Right cardiac atrium (tissue), 5 donors: ENCODE data around the gene TEX30. TPM values are rescaled to one million over a fixed set of nuclear protein-coding genes. Genes with fewer than 3 reads are reported as not detected.
"Not testable (repeated sequence)": the region's sequence is repeated elsewhere in the genome, so short reads cannot be mapped to it uniquely, and the experiment has no call there.

Experiments
- ATAC-seq, 2 donors: fragments of 200-7000 bp; cut with Tn5 transposase; one replicate each; pipeline versions ENCODE4 v1.8.0 to v1.9.1; 2020; ENCODE audit warnings: moderate library complexity in 2 of 2, mild to moderate bottlenecking in 1 of 2
- DNase-seq, 3 donors: peaks; one replicate each; pipeline ENCODE4 v3.0.0-alpha.2; 2020
- H3K27ac ChIP-seq: one replicate; pipeline ENCODE4 v1.5.1; 2013; ENCODE audit warnings: mild to moderate bottlenecking, low read length, control low read depth, moderate library complexity
- H3K27me3 ChIP-seq: one replicate; pipeline ENCODE4 v1.6.1; 2013; ENCODE audit not compliant: control insufficient read depth, insufficient read depth
- H3K4me1 ChIP-seq: one replicate; pipeline ENCODE4 v1.6.1; 2013; ENCODE audit warnings: low read length; ENCODE audit not compliant: control insufficient read depth, insufficient read depth
- H3K4me3 ChIP-seq: one replicate; pipeline ENCODE4 v1.5.1; 2013; ENCODE audit warnings: low read length, control low read depth
- H3K9me3 ChIP-seq: one replicate; pipeline ENCODE4 v1.6.1; 2013; ENCODE audit warnings: low read length; ENCODE audit not compliant: control insufficient read depth
- WGBS: extraction: QIAGEN DNeasy Blood & Tissue Kit; methylation state at CpG from one replicate; pipeline ENCODE4 v1.1.7; 2013; 5-methylcytosine and 5-hydroxymethylcytosine counted together
- intact Hi-C, 4 donors: fragments of 100-400 bp; cut with DNase I; formaldehyde crosslinking; loops; one replicate each; pipeline versions ENCODE4 v1.11.0 to v1.14.0; 2022 to 2023
- polyA plus RNA-seq: library from polyadenylated mRNA; stranded (reverse); fragments of 200-250 nt; gene quantifications from one replicate; pipeline ENCODE4 v1.2.3, GENCODE V29; 2013
- total RNA-seq, 4 donors: library from RNA; stranded (reverse); fragmentation: NEBNext Ultra II Directional; extraction: Animal tissue kit (Norgen Biotek cat#: 25700); gene quantifications; one replicate each; pipeline ENCODE4 v1.2.1, GENCODE V29; 2021
- donor health status: healthy with polysubstance abuse.
- donor health status: DM: no; HTN: yes; CAD: no.
- donor health status: DM: no; HTN: no; CAD: no.
- donor health status: DM: no; HTN: yes; CAD: no; lungs with severe emphysema.
- donor health status: DM: yes; HTN: yes; CAD: no.

TEX30 gene
- total and polyA plus RNA-seq, 5 donors: 7.4 to 13.7 (median 9.6) TPM

DNA sequence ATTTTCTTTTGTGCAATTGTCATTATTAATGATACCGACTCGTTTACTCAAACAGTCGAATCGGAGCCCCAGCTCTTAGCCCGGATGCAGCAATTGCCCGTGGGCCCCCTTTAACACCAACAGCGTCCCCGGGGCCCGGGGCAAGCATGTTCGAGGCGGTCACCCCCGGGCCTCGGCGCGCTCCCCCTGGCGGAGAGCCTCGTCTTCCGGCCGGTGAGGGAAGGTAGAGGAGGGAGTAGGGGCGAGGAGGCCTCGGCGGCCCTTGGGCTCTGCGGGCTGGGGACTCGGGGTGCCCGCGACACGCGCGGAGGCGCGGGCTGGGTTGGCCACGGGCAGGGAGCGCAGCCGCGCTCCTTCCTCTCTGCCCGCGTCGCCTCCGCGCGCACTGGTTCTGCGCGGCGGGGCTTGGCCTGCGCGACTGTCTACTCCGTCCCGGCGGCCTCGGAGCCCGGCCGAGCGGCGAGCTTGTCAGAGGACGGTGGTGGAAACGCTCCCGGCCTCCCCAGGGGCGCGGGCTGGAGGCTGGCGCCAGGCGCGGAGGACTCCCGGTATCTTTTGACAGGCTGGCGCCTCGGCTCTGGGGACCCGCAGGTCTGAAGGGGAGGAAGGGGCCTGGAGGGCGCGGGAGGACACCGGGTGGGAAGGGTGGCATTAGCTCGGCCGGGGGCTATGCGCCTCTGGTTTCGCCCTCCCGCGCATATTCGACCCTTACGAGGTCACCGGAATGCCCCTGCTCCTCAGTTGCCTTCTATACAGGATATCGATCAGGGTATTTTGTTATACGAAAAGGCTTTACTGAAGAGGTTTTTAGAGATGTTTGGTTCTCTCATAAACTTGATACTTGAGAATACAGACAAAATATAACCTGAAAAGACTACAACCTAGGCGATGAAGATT lies 26.8 kb upstream of the TEX30 start:
- peak; percentile 85 to 95 (median 94) for DNase-seq
- H3K27ac ChIP-seq: peak overlapping the region; percentile 91
- WGBS: 2% methylated on average over 81 of the region's 81 CpGs
- H3K4me3 ChIP-seq: peak overlapping the region; percentile 54
- H3K27me3 ChIP-seq: no peaks in the 10 kb centered on the region
- H3K4me1 ChIP-seq: peaks cover 2% of the 10 kb centered on the region
- H3K9me3 ChIP-seq: no peaks in the 10 kb centered on the region
- ATAC-seq: peak; percentile 89 to 90
- intact Hi-C loops: no loop called here

- ATAC-seq: peak; percentile 52 to 54
- intact Hi-C loops: no loop called here
- DNase-seq: peak; percentile 58 to 83 (median 80)
These were observed 26.0 kb upstream of the TEX30 start for GRCh38 chr13:102799426-102800144.

DNA sequence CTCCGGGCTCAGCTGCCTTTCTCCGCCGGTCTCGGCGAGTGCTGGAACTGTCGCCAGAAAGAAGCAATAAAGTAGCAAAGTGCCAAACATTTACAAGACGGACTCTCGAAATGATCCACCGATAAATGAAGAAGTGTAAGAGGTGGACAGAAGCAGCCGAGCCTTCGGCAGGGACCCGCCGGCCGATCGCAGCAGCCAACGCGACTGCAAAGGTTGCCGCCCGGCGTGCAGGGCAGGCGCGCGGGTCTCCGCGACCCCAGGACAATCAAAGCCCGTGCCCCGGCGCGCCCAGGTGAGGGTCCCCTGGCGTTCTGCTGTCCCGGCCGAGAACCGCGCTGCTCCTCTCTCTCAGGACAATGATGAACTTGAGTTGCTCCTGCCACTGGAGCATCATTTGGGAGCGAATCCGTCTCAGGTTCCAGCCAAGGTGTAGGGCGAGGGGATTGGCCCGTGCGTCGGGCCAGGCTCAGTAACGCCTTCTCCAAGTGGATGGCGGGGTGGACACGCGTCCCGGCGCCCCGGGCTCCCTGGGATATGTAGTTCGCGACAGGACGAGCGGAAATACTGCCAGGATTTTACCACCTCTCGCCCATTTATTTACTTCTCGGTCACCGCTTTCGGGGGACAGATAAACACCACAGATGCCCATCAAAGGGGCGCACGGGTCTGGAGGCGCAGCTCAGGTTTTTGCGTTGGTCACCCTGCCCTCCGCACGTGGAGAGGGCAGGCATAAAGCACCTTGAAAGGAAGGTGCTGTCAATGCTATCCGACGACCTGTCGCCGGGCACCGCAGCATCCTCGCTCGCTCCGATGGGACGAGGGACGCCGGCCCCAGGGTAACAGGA lies 25.2 kb upstream of the TEX30 start, which contains the start of the genes BIVM and POGLUT2:
Gene BIVM, plus strand, starts transcription at position 539 of the 845 bp plus-strand sequence. CDS start 8,149 bp downstream, outside the sequence.
Gene POGLUT2, minus strand, starts transcription at position 396 of the 845 bp plus-strand sequence. Its CDS starts 306 bp downstream, at position 90.
- DNase-seq (peak; percentile 92 to 96 (median 95)), ATAC-seq (peak; percentile 97)
- no peaks in the 10 kb centered on the region for H3K9me3 ChIP-seq
- WGBS: under 1% methylated on average over 72 of the region's 72 CpGs
- peak within 1 kb of the TSS; percentile 54 for H3K4me3 ChIP-seq
- H3K27me3 ChIP-seq: no peaks in the 10 kb centered on the region
- H3K4me1 ChIP-seq: peaks cover 2% of the 10 kb centered on the region
- intact Hi-C loops: no loop called here
- peak within 1 kb of the TSS; percentile 91 for H3K27ac ChIP-seq

More at GRCh38 chr13:102799426-102800144, 26.0 kb upstream of the TEX30 start:
- Histone ChIP-seq H3K4me1 (peaks cover 2% of the 10 kb centered on the region), H3K9me3 (no peaks in the 10 kb centered on the region), H3K27me3 (no peaks in the 10 kb centered on the region), H3K4me3 (peak overlapping the region; percentile 54), H3K27ac (peak overlapping the region; percentile 91)
- under 1% methylated on average over 69 of the region's 69 CpGs for WGBS

DNA sequence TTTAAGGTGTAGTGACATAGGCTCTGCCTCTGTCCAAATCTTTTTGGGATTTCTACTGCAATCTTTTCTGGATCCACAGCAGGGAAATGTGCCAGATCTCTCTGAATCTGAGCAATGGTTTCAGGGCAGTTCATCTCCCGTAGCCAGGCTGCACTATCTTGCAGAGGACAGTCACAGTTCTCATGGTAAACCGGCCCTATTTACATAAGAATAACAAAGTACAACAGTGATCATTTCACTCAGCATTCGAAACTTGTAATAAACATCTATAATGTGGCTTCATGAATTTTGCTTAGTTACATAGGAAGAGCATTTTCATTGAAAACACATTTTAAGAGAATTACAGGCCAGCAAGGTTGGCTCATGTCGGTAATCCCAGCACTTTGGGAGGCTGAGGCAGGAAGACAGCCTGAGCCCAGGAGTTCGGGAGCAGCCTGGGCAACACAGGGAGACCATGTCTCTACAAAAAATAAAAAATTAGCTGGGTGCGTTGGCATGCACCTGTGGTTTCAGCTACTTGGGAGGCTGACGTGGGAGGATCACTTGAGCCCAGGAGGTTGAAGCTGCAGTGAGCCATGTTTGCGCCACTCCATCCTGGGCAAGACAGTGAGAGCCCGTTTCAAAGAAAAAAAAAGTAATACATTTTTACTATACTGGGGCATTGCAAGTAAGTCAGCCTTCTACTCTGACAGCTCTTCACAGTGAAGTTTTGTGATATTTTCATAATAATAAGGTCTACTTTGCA lies 20.2 kb upstream of the TEX30 start:
- no peak for ATAC-seq
- WGBS: 89% methylated on average over 9 of the region's 9 CpGs
- DNase-seq: no peak
- no peaks in the 10 kb centered on the region for H3K4me1 ChIP-seq
- H3K9me3 ChIP-seq: no peaks in the 10 kb centered on the region
- intact Hi-C loops: no loop called here
- H3K27ac ChIP-seq: no peak overlapping the region
- H3K4me3 ChIP-seq: no peak overlapping the region
- no peaks in the 10 kb centered on the region for H3K27me3 ChIP-seq

- ATAC-seq: no peak
- WGBS: 50% methylated on average over 1 of the region's 1 CpG
- no peak overlapping the region for H3K4me3 ChIP-seq
- H3K27ac ChIP-seq: no peak overlapping the region
- no peaks in the 10 kb centered on the region for H3K4me1 ChIP-seq
- H3K9me3 ChIP-seq: no peaks in the 10 kb centered on the region
- no peak for DNase-seq
- H3K27me3 ChIP-seq: no peaks in the 10 kb centered on the region
- intact Hi-C loops: no loop called here
These were observed 18.8 kb upstream of the TEX30 start for GRCh38 chr13:102792396-102792795.

GRCh38 chr13:102788683-102789082 lies 15.1 kb upstream of the TEX30 start:
- intact Hi-C loops: no loop called here
- 96% methylated on average over 8 of the region's 8 CpGs for WGBS

DNA sequence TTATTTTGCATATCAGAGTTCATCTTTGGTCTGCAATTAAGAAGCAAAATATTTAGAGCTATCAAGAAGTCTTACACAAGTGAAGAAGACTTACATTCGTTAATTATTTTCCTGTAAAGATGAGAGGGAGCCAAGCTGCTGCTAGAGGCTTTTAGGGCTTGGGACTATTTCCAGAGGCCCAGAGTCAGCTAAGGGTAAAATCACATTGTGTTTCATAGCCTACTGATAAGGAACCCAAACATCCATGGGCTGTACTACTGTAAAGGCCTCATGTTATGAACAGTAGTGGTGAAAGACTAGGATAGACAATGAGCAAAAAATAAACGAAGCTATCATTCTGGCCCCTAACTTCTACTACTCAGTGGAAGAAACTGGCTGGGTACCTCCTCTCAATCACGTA lies 10.9 kb upstream of the TEX30 start:
- no peak overlapping the region for H3K4me3 ChIP-seq
- no peaks in the 10 kb centered on the region for H3K9me3 ChIP-seq
- no peaks in the 10 kb centered on the region for H3K4me1 ChIP-seq
- H3K27ac ChIP-seq: peak overlapping the region; percentile 87
- 49% methylated on average over 3 of the region's 3 CpGs for WGBS
- no peaks in the 10 kb centered on the region for H3K27me3 ChIP-seq
- ATAC-seq: peak; percentile 70 to 89
- no peak for DNase-seq
- intact Hi-C loops: no loop called here

More at GRCh38 chr13:102788683-102789082, 15.1 kb upstream of the TEX30 start:
- no peak overlapping the region for H3K27ac ChIP-seq
- H3K4me1 ChIP-seq: no peaks in the 10 kb centered on the region
- ATAC-seq (no peak), DNase-seq (no peak)
- H3K9me3 ChIP-seq: no peaks in the 10 kb centered on the region
- no peak overlapping the region for H3K4me3 ChIP-seq
- H3K27me3 ChIP-seq: no peaks in the 10 kb centered on the region

- H3K27ac ChIP-seq: no peak overlapping the region
- H3K4me3 ChIP-seq: no peak overlapping the region
- intact Hi-C loops: no loop called here
- H3K27me3 ChIP-seq: no peaks in the 10 kb centered on the region
- H3K4me1 ChIP-seq: no peaks in the 10 kb centered on the region
- no peaks in the 10 kb centered on the region for H3K9me3 ChIP-seq
- ATAC-seq (no peak), DNase-seq (no peak)
- 96% methylated on average over 1 of the region's 1 CpG for WGBS
These were observed 8.0 kb upstream of the TEX30 start for GRCh38 chr13:102781591-102781990.

GRCh38 chr13:102780656-102781055 lies 7.1 kb upstream of the TEX30 start:
- H3K9me3 ChIP-seq, H3K27ac ChIP-seq, ATAC-seq, H3K4me1 ChIP-seq, H3K4me3 ChIP-seq, intact Hi-C loops, DNase-seq, H3K27me3 ChIP-seq: not testable (repeated sequence)
- 87% methylated on average over 4 of the region's 4 CpGs for WGBS
